Adrenal gland (tissue), 12 donors: ENCODE results near the gene LSM2. TPM values are rescaled to one million over a fixed set of nuclear protein-coding genes. Genes with fewer than 3 reads are reported as not detected.

Experiments used
- DNase-seq, 7 donors: peaks; one replicate each; pipeline ENCODE4 v3.0.0-alpha.2; 2019 to 2020
- H3K27ac ChIP-seq, 5 donors: fragments of 200-600 bp; sonication (generic) in 4 of 5; 1 replicate in 3 of 5; 2 replicates in 2 of 5; pipeline versions ENCODE4 v1.5.1 to v1.8.0; 2016 to 2020; ENCODE audit warnings: mild to moderate bottlenecking in 1 of 5
- H3K27me3 ChIP-seq: fragments of 200-600 bp; 2 replicates; pipeline ENCODE4 v1.8.0; 2021
- H3K36me3 ChIP-seq, 2 donors: fragments of 200-600 bp; replicated peaks in 1 of 2; 1 replicate in 1 of 2; 2 replicates in 1 of 2; pipeline versions ENCODE4 v1.5.1 to v1.8.0; 2018 to 2022
- H3K4me1 ChIP-seq, 2 donors: fragments of 200-600 bp; replicated peaks in 1 of 2; 1 replicate in 1 of 2; 2 replicates in 1 of 2; pipeline versions ENCODE4 v1.5.1 to v1.8.0; 2018 to 2021
- H3K4me3 ChIP-seq, 4 donors: fragments of 200-600 bp; sonication (generic) in 3 of 4; one replicate each; pipeline ENCODE4 v1.5.1; 2016 to 2018
- H3K9me3 ChIP-seq, 3 donors: fragments of 200-600 bp; sonication (generic) in 1 of 3; replicated peaks in 1 of 3; 1 replicate in 2 of 3; 2 replicates in 1 of 3; pipeline versions ENCODE4 v1.5.1 to v1.8.0; 2016 to 2021
- POLR2A ChIP-seq, 2 donors: fragments of 450-650 bp; IDR thresholded peaks; one replicate each; pipeline ENCODE4 v1.6.1; 2017; ENCODE audit warnings: antibody characterized with exemption in 2 of 2, mild to moderate bottlenecking in 2 of 2, moderate library complexity in 1 of 2
- WGBS, 4 donors: extraction: QIAGEN DNeasy Blood & Tissue Kit in 2 of 4; methylation state at CpG; one replicate each; pipeline versions ENCODE4 v1.1.5 to v1.1.7; 2013 to 2017; 5-methylcytosine and 5-hydroxymethylcytosine counted together
- intact Hi-C, 2 donors: fragments of 100-400 bp; cut with DNase I; formaldehyde crosslinking; loops; one replicate each; pipeline versions ENCODE4 v1.14.1 to v1.15.0; 2022 to 2023
- polyA plus RNA-seq, 3 donors: library from polyadenylated mRNA; stranded (reverse); fragments of 200-250 nt in 2 of 3; fragments of 350-450 nt in 1 of 3; fragmentation: Illumina TruSeq in 1 of 3; extraction: RNeasy Lipid Tissue Mini Kit (QIAGEN cat#74804) in 1 of 3; gene quantifications; one replicate each; pipeline ENCODE4 v1.2.3, GENCODE V29; 2013 to 2014
- total RNA-seq, 9 donors: library from RNA; depleted of rRNA in 4 of 9; stranded (reverse); fragments of >200 nt in 4 of 9; fragments of 120-200 nt in 1 of 9; fragmentation: NEBNext Ultra II Directional in 1 of 9; extraction: Animal tissue kit (Norgen Biotek cat#: 25700) in 1 of 9; gene quantifications; one replicate each; pipeline versions ENCODE4 v1.1.0 to v1.2.4, GENCODE V29; 2013 to 2023
- TF ChIP-seq, protein P1 (sequence below), 6 experiments: fragments of 450-650 bp in 4 of 6; fragments of 200-600 bp in 2 of 6; sonication (generic) in 1 of 6; IDR thresholded peaks; 1 replicate in 5 of 6; 2 replicates in 1 of 6; pipeline versions ENCODE4 v1.5.1 to v1.8.0; 2016 to 2021; ENCODE audit warnings: antibody characterized with exemption in 6 of 6, mild to moderate bottlenecking in 2 of 6, moderate library complexity in 1 of 6
- donor health status: healthy with polysubstance abuse.
- donor health status: Bipolar disorder and iron deficiency.
- donor health status: DM: yes; HTN: yes; CAD: no.
- donor health status: DM: no; HTN: no; CAD: no.
- donor health status: DM: no; HTN: no; CAD: no.
- donor health status: DM: yes; HTN: yes; CAD: no.

The LSM2 gene
- total and polyA plus RNA-seq, 12 donors: 28.0 to 61.3 (median 43.2) TPM

DNA sequence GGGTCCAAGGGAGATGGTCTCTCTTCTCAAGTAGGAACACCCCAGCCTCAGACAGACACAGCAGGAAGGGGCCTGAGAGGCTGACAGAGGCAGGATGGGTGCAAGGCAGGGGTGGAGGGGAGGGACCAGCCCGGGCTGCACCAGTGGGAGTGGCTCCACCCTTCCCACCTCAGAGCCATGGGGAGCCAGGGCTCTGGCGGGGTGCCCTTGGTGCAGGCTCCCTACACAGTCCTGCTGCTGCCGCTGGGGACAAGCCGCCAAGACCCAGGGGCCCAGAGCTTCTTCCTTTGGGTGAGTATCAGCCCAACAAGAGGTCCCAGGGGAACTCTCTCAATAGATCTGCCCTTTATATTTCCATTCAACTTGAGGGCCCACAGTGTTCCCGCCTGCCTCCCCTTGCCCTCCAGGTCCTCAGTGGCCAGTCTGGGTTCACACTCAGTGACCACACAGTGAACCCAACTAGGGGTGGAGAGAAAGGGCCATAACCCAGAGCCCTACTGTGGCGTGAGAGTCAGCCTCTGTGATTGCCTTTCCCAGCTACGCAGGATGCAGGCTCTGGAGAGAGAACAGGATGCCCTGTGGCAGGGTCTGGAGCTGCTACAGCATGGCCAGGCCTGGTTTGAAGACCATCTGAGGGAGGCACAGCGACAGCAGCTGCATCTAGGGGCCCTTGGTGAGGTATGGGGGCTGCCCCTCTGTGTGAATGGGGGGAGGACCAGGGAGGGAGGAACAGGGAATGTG lies 43.7 kb downstream of the LSM2 start:
- TF ChIP-seq, protein P1, sequence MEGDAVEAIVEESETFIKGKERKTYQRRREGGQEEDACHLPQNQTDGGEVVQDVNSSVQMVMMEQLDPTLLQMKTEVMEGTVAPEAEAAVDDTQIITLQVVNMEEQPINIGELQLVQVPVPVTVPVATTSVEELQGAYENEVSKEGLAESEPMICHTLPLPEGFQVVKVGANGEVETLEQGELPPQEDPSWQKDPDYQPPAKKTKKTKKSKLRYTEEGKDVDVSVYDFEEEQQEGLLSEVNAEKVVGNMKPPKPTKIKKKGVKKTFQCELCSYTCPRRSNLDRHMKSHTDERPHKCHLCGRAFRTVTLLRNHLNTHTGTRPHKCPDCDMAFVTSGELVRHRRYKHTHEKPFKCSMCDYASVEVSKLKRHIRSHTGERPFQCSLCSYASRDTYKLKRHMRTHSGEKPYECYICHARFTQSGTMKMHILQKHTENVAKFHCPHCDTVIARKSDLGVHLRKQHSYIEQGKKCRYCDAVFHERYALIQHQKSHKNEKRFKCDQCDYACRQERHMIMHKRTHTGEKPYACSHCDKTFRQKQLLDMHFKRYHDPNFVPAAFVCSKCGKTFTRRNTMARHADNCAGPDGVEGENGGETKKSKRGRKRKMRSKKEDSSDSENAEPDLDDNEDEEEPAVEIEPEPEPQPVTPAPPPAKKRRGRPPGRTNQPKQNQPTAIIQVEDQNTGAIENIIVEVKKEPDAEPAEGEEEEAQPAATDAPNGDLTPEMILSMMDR (IDR thresholded peaks at IDR 0.05): no peak
- TF ChIP-seq POLR2A (IDR thresholded peaks at IDR 0.05): no peak
- no peak overlapping the region for H3K4me3 ChIP-seq
- 69 to 85% (median 77%) methylated on average over 2 to 8 of the region's 8 CpGs for WGBS, 4 donors
- intact Hi-C loops: no loop called here
- H3K9me3 ChIP-seq: no peaks in the 10 kb centered on the region
- H3K4me1 ChIP-seq: no peaks in the 10 kb centered on the region
- peak overlapping the region in 1 of 5 donors; percentile 1 for H3K27ac ChIP-seq
- no peaks in the 10 kb centered on the region for H3K36me3 ChIP-seq
- H3K27me3 ChIP-seq: no peaks in the 10 kb centered on the region
- no peak for DNase-seq

DNA sequence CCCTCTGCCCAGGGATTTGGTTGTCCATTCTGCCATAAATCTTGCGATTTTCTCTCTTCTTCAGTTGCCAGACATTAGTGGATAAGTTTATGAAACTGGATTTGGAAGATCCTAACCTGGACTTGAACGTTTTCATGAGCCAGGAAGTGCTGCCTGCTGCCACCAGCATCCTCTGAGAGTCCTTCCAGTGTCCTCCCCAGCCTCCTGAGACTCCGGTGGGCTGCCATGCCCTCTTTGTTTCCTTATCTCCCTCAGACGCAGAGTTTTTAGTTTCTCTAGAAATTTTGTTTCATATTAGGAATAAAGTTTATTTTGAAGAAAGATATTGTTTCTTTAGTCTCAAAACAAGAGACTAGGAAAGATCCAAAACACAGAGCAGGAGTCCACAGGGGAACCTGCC lies 44.4 kb downstream of the LSM2 start, which contains the start of gene SAPCD1:
Gene SAPCD1 (plus strand): TSS at position 301 of the 400 bp plus-strand sequence. CDS start 399 bp downstream, outside the sequence.
- no peaks in the 10 kb centered on the region for H3K9me3 ChIP-seq
- no peaks in the 10 kb centered on the region for H3K27me3 ChIP-seq
- WGBS, 4 donors: 80 to 92% (median 84%) methylated on average over 4 of the region's 4 CpGs
- intact Hi-C loops: no loop called here
- DNase-seq: no peak
- peak within 1 kb of the TSS in 1 of 5 donors; percentile 1 for H3K27ac ChIP-seq
- no peak within 1 kb of the TSS for H3K4me3 ChIP-seq
- TF ChIP-seq POLR2A (IDR thresholded peaks at IDR 0.05): no peak
- TF ChIP-seq, protein P1 (IDR thresholded peaks at IDR 0.05): no peak
- H3K4me1 ChIP-seq: no peaks in the 10 kb centered on the region
- no peaks in the 10 kb centered on the region for H3K36me3 ChIP-seq

DNA sequence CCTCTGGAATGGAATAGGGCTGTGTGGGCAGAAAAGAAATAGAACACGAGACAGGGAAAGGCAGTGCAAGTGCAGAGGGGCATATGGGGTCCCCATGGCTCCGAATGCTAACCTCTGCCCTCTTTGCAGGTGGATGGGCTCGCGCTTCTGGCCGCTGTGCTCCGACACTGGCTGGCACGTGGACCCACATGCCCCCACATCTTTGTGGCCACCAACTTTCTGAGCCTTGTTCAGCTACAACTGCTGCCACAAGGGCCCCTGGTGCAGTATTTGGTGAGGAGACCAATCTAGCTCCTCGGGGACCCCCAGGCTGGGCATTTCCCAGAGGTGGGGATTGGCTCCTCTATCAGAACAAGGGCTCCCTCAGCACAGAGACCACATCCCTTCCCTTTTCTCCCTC lies 45.4 kb downstream of the LSM2 start:
- intact Hi-C loops: no loop called here
- TF ChIP-seq, protein P1 (IDR thresholded peaks at IDR 0.05): no peak
- TF ChIP-seq POLR2A (IDR thresholded peaks at IDR 0.05): no peak
- no peaks in the 10 kb centered on the region for H3K4me1 ChIP-seq
- H3K27me3 ChIP-seq: no peaks in the 10 kb centered on the region
- no peaks in the 10 kb centered on the region for H3K9me3 ChIP-seq
- WGBS, 4 donors: 94 to 98% (median 96%) methylated on average over 4 to 8 of the region's 8 CpGs
- no peak overlapping the region for H3K4me3 ChIP-seq
- H3K27ac ChIP-seq: no peak overlapping the region
- no peak for DNase-seq
- no peaks in the 10 kb centered on the region for H3K36me3 ChIP-seq

DNA sequence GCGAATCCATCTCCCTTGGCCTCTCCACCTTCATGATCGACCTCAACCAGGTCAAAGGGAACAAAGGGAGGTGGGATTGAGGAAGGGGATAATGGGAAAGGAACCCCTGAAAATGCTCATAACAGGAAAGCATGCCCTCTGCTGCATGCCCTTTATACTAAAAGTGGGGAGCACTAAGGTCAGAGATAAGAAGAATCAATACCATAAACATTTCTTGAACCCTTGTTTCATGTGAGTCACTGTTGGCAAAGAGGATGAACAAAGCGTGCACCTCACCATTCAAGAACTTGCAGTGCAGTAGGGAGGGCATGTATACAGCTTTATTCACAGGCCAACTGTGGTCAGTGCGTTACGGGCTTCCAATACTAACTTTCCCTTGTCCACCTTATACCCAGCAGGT lies 46.0 kb downstream of the LSM2 start:
- Histone ChIP-seq H3K27ac (no peak overlapping the region), H3K27me3 (no peaks in the 10 kb centered on the region), H3K9me3 (no peaks in the 10 kb centered on the region), H3K4me3 (no peak overlapping the region), H3K36me3 (no peaks in the 10 kb centered on the region), H3K4me1 (no peaks in the 10 kb centered on the region)
- no peak for DNase-seq
- intact Hi-C loops: no loop called here
- TF ChIP-seq, protein P1 (IDR thresholded peaks at IDR 0.05): no peak
- no peak for TF ChIP-seq POLR2A (IDR thresholded peaks at IDR 0.05)
- WGBS, 4 donors: 91 to 95% (median 93%) methylated on average over 5 of the region's 5 CpGs
